ENCODE data around the gene ODAD4. TPM values are rescaled to one million over a fixed set of nuclear protein-coding genes. Genes with fewer than 3 reads are reported as not detected.

The ODAD4 gene
- total and polyA plus RNA-seq, 2 of the 8 experiments (the other 6 are each of a cell fraction or from before 2014, with no cell fraction given), result 0.48 to 1.3 TPM

- Histone ChIP-seq H3K18ac (ENCODE audit: extremely low read depth, low read length) (no peak overlapping the region), H2BK5ac (ENCODE audit: low read depth, low read length) (no peak overlapping the region), H2BK20ac (ENCODE audit: low read length) (no peak overlapping the region), H2BK15ac (ENCODE audit: low read length) (no peak overlapping the region), H4K8ac (ENCODE audit: extremely low read depth, insufficient read depth, low read length) (no peak overlapping the region), H3K14ac (ENCODE audit: insufficient read length) (no peak overlapping the region), H3K79me1 (ENCODE audit: low read depth, low read length) (no peaks in the 10 kb centered on the region), H3K27ac (ENCODE audit: low read depth, low read length) (no peak overlapping the region), H2AFZ (ENCODE audit: low read length) (no peak overlapping the region), H4K20me1 (replicated peaks in 1 of 2; ENCODE audit: control insufficient read depth in 1 of 2, insufficient read depth in 2 of 2, low read length in 2 of 2) (peaks cover 0 to 2% of the 10 kb centered on the region in 2 experiments), H3K4me1 (replicated peaks in 1 of 4; ENCODE audit: control insufficient read depth in 3 of 4, insufficient read depth in 4 of 4, low read length in 3 of 4) (peaks cover 2 to 20% (median 11%) of the 10 kb centered on the region in 4 experiments), H2BK12ac (ENCODE audit: low read depth, low read length) (no peak overlapping the region; the same call in 1 of the 2 replicates), H3K36me3 (ENCODE audit: control insufficient read depth in 2 of 4, insufficient read depth in 4 of 4, low read length in 3 of 4) (no peaks in the 10 kb centered on the region), H3K4me2 (ENCODE audit: insufficient read depth in 1 of 2, low read depth in 2 of 2, low read length in 2 of 2) (no peak overlapping the region), H3K4me3 (ENCODE audit: extremely low read depth in 1 of 4, insufficient read depth in 2 of 4, low read depth in 3 of 4, low read length in 4 of 4) (no peak overlapping the region), H4K5ac (ENCODE audit: insufficient read length, low read depth, low read length) (no peak overlapping the region), H3K9me3 (ENCODE audit: insufficient read depth in 2 of 2, low read depth in 1 of 2, low read length in 1 of 2) (no peaks in the 10 kb centered on the region), H3K23me2 (ENCODE audit: low read depth, low read length) (peaks cover 8% of the 10 kb centered on the region; the same call in 1 of the 2 replicates), H2BK120ac (replicated peaks; ENCODE audit: low read depth, low read length) (no peak overlapping the region), H2AK5ac (ENCODE audit: low read depth, low read length) (no peak overlapping the region), H3K56ac (replicated peaks; ENCODE audit: insufficient read length, low read depth, low read length) (no peak overlapping the region), H4K91ac (replicated peaks; ENCODE audit: insufficient read length, low read length) (no peak overlapping the region), H3K27me3 (replicated peaks in 1 of 4; ENCODE audit: control insufficient read depth in 3 of 4, extremely low read depth in 1 of 4, insufficient read depth in 3 of 4, low read length in 3 of 4) (no peaks in the 10 kb centered on the region), H3K23ac (ENCODE audit: insufficient read length) (no peak overlapping the region), H3K4ac (replicated peaks; ENCODE audit: insufficient read length, low read depth, low read length) (no peak overlapping the region), H3K79me2 (ENCODE audit: control insufficient read depth in 1 of 2, insufficient read depth in 2 of 2, low read length in 2 of 2) (no peaks in the 10 kb centered on the region), H3K9ac (replicated peaks in 1 of 4; ENCODE audit: extremely low read depth in 1 of 4, low read depth in 3 of 4, low read length in 3 of 4) (no peak overlapping the region)
- CTCF ChIA-PET (ENCODE audit: partially characterized antibody), result interaction anchor here (0.6 to 11.6 kb wide), 32 partner anchors 9 to 225 kb away, joined by 3 to 205 read pairs (median 4); partner anchors contain the start of genes ACLY, DHX58, FKBP10 and NKIRAS2
- POLR2A ChIA-PET (ENCODE audit: partially characterized antibody), result interaction anchor here (0.9 to 6.3 kb wide), 4 partner anchors 50 to 156 kb away, joined by 3 to 67 read pairs (median 3); partner anchors contain the start of genes DNAJC7 and NKIRAS2
- DNase-seq (ENCODE audit: low read depth in 1 of 2, low spot score in 2 of 2), result peak; percentile 66 to 88
- WGBS, 2 experiments (ENCODE audit: extremely low coverage in 1 of 2, insufficient coverage in 1 of 2, insufficient read length in 1 of 2, insufficient replicate concordance in 2 of 2, low coverage in 1 of 2, low lambda C conversion rate in 2 of 2, missing lambda C conversion rate in 1 of 2), result 39% methylated on average over 9 of the region's 9 CpGs; no CpG with 5 or more reads in 1 of the 2 experiments
- FAIRE-seq, result peak; percentile 92
Observed at GRCh38 chr17:41962768-41963434, 32.5 kb downstream of the ODAD4 start.

All from H1 (cell line).